NT2/D1 (cell line): ENCODE measurements around the gene NRL.

Source experiments
- SUZ12 ChIP-seq: IDR thresholded peaks from 2 replicates; pipeline ENCODE4 v1.6.1; 2011; ENCODE audit not compliant: insufficient read length, insufficient read depth; ENCODE audit errors: extremely low read depth
- YY1 ChIP-seq: IDR thresholded peaks from 2 replicates; pipeline ENCODE4 v1.6.1; 2011; ENCODE audit not compliant: insufficient read length, insufficient read depth
- ZNF274 ChIP-seq: IDR thresholded peaks from 2 replicates; pipeline ENCODE4 v1.6.1; 2011; ENCODE audit warnings: mild to moderate bottlenecking, low read depth, low read length

DNA sequence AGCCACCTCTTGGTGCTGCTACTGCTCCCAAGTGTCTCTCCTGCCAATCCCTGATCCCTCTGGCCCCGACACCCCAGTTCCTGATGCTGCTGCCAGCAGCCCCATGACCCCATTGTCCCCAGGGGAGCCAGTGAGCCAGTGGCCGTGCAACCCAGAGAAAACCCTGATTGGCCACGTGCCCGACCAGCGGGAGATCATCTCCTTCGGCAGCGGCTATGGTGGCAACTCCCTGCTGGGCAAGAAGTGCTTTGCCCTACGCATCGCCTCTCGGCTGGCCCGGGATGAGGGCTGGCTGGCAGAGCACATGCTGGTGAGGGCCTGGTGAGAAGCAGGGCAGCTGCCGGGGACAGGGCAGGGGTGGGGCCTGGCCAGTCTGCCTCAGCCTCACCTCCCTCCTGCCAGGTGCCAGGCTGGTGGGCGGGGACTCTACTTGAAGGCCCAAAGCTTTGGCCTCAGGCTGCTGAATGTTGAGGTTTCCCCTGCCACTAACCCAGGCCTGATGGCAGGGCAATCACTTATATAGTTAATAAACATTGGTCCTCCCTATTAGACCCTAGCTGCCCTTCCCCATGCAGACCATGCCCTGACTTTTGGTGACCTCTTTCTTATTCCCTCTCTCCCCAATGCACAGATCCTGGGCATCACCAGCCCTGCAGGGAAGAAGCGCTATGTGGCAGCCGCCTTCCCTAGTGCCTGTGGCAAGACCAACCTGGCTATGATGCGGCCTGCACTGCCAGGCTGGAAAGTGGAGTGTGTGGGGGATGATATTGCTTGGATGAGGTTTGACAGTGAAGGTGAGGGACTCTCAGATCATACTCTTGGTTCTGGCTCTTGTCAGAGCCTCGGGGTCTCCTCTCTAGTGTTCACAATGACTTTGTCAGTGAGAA lies 15.6 kb downstream of the NRL start:
- TF ChIP-seq ZNF274 (no peak), YY1 (no peak), SUZ12 (no peak)
